ENCODE measurements around the gene ZNF423. TPM values are rescaled to one million over a fixed set of nuclear protein-coding genes. Genes with fewer than 3 reads are reported as not detected.

ZNF423 gene
- total and polyA plus RNA-seq, 9 of the 15 experiments (the other 6 are each of a cell fraction or from before 2014, with no cell fraction given) = not detected

DNA sequence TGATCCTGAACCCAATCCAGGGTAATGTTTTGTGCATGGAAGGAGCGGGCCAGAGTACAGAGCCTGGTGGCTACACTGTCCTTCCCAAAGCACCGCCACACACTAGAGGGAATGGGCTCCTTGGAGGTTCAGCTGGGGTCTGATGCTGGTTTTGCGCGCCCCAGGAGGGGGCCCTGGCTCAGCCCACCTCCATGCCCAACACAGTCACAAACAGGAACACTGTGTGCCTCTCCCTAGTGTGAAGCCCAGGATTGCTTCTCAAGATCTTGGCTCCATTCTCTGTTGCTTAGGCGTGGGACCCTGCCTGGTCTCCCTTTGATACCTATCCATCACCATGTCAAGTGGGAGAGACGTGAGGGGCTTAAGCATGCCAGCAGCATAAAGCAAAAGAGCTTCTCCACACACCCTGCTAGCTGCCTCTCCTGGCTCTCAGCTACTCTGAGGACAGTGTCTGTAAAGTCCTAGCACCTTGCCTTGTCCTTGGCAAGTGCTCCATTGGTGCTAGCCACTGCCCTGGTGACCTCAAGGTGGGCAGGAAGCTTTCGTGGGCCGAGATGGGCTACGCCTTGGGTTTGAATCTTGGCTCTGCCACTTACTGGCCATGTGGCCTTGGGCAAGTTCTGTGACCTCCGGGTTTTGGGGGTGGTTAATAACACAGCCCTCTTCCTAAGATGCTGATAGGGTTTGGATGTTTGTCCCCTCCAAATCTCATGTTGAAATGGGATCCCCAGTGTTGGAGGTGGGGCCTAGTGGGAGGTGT lies 360.1 kb downstream of the ZNF423 start:
- FAIRE-seq (no peak), ATAC-seq (no peak), DNase-seq (ENCODE audit: extremely low read depth in 1 of 4, low spot score in 3 of 4) (no peak)
- peaks cover 10 to 48% of the 10 kb centered on the region in 2 experiments; a peak in 4 of 5 replicates for H3K27me3 ChIP-seq (ENCODE audit: control insufficient read depth in 2 of 2, insufficient read depth in 2 of 2, low read length in 2 of 2)
- H3K36me3 ChIP-seq (ENCODE audit: control insufficient read depth, insufficient read depth, low read length) = no peaks in the 10 kb centered on the region
- H3K9me1 ChIP-seq (ENCODE audit: control insufficient read depth, insufficient read depth, low read length) = no peaks in the 10 kb centered on the region
- H2AFZ ChIP-seq (ENCODE audit: low read depth, low read length) = no peak overlapping the region
- BruUV-seq (replicated peaks) = no TSS peak
- intact Hi-C loops (cut with micrococcal nuclease) (no loop called here), in situ Hi-C loops (cut with MboI) (no loop called here)
- no peak overlapping the region for H3K27ac ChIP-seq (ENCODE audit: extremely low read depth, low read depth, low read length)
- H3K9me3 ChIP-seq (replicated peaks; ENCODE audit: control insufficient read depth, insufficient read depth, low read depth, low read length) = no peaks in the 10 kb centered on the region
- ChIA-PET POLR2A (no interaction called here), CTCF (ENCODE audit: low intra/inter-chr PET ratio) (no interaction called here)
- H3K4me3 ChIP-seq = no peak overlapping the region
- 0% methylated on average over 8 of the region's 10 CpGs for WGBS (ENCODE audit: insufficient coverage, low coverage, missing lambda C conversion rate)
- H3K9ac ChIP-seq (ENCODE audit: insufficient read depth in 1 of 2, low read depth in 2 of 2, low read length in 2 of 2) = no peak overlapping the region
- 0 out of 2 replicates have a peak, but pooled peaks cover 4% of the 10 kb centered on the region for H4K20me1 ChIP-seq (replicated peaks; ENCODE audit: control insufficient read depth, insufficient read depth, low read length)
- H3K4me2 ChIP-seq (ENCODE audit: insufficient read depth, low read length) = no peak overlapping the region
- H3K4me1 ChIP-seq (replicated peaks in 1 of 2; ENCODE audit: control insufficient read depth in 2 of 2, insufficient read depth in 2 of 2, low read length in 2 of 2) = peaks cover 0 to 14% of the 10 kb centered on the region in 2 experiments; a peak in 1 of 5 replicates
- H3K79me2 ChIP-seq (ENCODE audit: control insufficient read depth, insufficient read depth, low read length) = no peaks in the 10 kb centered on the region
- TF ChIP-seq, protein P1, sequence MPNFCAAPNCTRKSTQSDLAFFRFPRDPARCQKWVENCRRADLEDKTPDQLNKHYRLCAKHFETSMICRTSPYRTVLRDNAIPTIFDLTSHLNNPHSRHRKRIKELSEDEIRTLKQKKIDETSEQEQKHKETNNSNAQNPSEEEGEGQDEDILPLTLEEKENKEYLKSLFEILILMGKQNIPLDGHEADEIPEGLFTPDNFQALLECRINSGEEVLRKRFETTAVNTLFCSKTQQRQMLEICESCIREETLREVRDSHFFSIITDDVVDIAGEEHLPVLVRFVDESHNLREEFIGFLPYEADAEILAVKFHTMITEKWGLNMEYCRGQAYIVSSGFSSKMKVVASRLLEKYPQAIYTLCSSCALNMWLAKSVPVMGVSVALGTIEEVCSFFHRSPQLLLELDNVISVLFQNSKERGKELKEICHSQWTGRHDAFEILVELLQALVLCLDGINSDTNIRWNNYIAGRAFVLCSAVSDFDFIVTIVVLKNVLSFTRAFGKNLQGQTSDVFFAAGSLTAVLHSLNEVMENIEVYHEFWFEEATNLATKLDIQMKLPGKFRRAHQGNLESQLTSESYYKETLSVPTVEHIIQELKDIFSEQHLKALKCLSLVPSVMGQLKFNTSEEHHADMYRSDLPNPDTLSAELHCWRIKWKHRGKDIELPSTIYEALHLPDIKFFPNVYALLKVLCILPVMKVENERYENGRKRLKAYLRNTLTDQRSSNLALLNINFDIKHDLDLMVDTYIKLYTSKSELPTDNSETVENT (CRISPR knock-in tag; IDR thresholded peaks at IDR 0.05) = no peak
- TF ChIP-seq NFRKB (IDR thresholded peaks at IDR 0.05; ENCODE audit: low read depth) (no peak), CBX3 (IDR thresholded peaks at IDR 0.05; ENCODE audit: borderline replicate concordance in 1 of 2, low read length in 2 of 2) (no peak), PYGO2 (tag; IDR thresholded peaks at IDR 0.05) (no peak), HES1 (IDR thresholded peaks at IDR 0.05; ENCODE audit: low read depth) (no peak), ZNF311 (CRISPR knock-in tag; IDR thresholded peaks at IDR 0.05) (no peak), BRD9 (IDR thresholded peaks at IDR 0.05; ENCODE audit: low read depth, partially characterized antibody) (no peak), TCFL5 (CRISPR knock-in tag; conservative IDR thresholded peaks at IDR 0.05) (no peak), IRF9 (tag; IDR thresholded peaks at IDR 0.05) (no peak), RBBP5 (IDR thresholded peaks at IDR 0.05; ENCODE audit: borderline replicate concordance, insufficient read depth, low read length, poor library complexity, severe bottlenecking) (no peak), ZNF217 (CRISPR knock-in tag; IDR thresholded peaks at IDR 0.05) (no peak), PRMT5 (CRISPR knock-in tag; IDR thresholded peaks at IDR 0.05) (no peak), CSDE1 (IDR thresholded peaks at IDR 0.05) (no peak), KAT2B (IDR thresholded peaks at IDR 0.05; ENCODE audit: low read depth, low read length) (no peak)
- TF ChIP-seq, protein P2, sequence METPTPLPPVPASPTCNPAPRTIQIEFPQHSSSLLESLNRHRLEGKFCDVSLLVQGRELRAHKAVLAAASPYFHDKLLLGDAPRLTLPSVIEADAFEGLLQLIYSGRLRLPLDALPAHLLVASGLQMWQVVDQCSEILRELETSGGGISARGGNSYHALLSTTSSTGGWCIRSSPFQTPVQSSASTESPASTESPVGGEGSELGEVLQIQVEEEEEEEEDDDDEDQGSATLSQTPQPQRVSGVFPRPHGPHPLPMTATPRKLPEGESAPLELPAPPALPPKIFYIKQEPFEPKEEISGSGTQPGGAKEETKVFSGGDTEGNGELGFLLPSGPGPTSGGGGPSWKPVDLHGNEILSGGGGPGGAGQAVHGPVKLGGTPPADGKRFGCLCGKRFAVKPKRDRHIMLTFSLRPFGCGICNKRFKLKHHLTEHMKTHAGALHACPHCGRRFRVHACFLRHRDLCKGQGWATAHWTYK (CRISPR knock-in tag; IDR thresholded peaks at IDR 0.05) = no peak
